NCI-H128 (cell line): ENCODE results near the gene DOLPP1.

Experiments used
- DNase-seq: peaks from one replicate; lab custom pipeline; 2025; ENCODE audit not compliant: unreplicated experiment; lab: John Stamatoyannopoulos, UW

DOLPP1 gene

GRCh38 chr9:129093602-129094386 lies 12.9 kb downstream of the DOLPP1 start:
- no peak for DNase-seq

DNA sequence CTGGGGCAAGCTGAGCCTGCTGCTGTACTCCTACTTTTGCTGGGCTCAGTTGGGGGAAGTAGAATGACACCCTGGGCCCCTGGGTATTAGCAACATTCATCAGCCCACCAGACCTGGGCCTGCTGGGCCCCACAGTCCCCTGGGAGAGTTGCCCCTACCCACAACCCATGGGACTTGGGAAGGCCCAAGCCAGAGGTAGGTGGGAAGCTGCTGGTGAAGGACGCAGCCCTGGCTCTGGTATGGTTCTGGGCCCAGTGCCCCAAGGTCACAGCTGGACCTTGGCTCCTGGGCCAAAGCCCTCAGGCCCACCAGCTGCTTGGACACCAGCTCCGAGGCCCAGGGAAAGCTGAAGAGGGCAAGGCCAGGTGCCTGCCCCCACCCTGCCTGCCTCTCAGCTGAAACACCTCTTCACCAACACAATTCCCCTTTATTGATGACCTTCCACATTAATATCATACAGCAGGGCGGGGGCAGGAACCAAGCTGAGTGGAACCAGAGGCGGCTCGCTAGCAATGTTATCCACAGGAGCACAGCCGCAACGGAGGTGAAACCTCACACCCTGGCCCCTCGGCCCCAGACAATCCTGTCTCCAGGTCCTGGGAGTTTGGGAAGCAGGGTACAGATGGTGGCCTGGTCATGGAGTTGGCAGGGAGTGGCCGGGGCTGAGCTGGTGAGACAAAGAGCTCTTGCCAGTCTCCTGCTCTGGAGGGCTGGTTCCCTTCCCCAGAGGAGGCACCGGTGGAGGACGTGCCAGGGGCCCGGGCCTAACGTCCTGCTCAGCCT lies 13.7 kb downstream of the DOLPP1 start:
- DNase-seq, result no peak

- DNase-seq, result no peak
Observed at GRCh38 chr9:129095170-129095667, 14.3 kb downstream of the DOLPP1 start.

GRCh38 chr9:129095908-129096307 lies 15.0 kb downstream of the DOLPP1 start:
- no peak for DNase-seq

DNA sequence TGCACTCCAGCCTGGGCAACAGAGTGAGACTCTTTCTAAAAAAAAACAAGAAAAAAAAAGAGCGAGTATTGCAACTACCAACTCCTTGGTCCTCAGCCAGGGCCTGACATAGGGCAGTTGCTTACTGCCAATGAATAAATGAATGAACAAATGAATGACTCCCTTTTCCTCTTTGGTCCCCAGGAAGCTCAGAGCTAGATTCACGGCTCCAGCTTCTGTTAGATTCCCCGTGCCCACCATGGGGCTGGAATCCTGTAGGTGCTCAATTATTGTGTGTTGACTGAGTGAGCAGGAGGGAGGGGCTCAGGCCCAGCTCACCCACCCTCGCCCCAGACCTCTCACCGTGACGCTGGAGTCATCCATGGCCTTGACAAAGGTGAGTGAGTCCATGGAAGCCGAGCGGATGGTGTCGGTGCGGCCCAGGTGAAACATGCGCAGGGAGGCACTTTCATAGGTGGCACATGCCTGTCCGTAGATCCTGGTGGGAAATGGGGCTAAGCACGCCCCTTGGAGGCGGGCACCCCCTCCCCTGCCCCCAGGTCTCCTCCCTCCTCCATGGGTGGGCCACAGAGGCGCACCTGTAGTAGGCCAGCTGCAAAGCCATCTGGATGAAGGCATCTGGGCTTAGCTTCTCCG lies 16.9 kb downstream of the DOLPP1 start:
- DNase-seq, result no peak

DNA sequence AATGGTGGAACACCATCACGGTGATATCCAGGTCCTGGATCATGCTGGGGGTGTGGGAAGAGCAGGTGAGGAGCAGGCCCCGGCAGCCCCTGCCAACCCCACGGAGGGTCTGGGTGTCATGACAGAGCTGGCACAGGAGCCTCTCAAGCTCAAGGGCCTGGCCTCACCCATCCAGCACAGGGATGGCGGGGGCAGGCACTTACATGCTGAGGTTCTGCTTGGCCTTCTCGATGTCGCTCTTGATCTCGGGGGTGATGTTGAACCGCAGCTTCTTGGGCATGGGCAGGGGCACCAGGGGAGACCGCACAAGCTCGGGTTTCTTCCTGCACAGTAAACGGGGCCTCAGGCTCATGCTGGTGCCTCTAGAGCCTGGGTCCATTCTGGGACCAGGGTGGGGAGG lies 17.4 kb downstream of the DOLPP1 start:
- no peak for DNase-seq

- DNase-seq, result no peak
Observed at GRCh38 chr9:129100383-129101169, 19.7 kb downstream of the DOLPP1 start.

DNA sequence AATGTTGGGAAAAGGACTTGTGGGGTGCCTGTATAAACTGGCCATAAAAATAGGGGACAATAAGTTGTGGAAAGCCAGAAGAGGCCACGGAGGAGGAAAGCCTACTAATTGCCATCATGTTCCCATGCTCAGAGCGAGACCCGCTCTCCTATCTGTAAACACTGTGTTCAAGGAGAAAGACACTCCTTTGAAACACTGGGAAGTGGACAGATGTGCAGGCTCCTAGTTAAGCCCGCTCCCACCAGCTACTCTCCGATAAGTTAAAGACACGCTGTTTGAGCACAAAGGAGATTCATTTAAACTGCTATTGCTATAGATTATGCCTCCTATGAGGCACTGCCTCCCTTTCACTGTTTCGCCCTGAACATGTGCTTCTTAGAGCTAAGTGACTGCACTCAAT lies 20.4 kb downstream of the DOLPP1 start:
- DNase-seq, result no peak

DNA sequence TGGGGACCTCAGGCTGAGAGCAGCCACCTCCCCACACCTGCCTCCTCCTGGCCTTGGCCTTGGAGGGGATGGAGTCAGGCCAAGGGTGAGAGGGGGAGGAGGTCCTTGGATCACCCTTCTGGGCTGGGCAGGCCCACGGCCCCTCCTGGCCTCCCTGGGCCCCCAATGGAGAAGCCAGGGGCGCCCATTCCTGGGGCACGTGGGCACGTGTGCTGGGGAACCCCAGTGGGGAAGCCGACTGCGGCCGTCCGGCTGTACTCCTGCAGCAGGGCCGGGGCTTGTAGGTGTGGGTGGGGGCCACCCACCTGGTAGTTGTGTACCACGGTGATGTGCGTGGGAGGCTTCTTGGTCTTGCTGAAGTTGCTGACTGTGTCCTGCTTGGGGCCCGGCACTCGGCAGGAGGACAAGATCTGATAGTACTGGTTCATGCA lies 21.2 kb downstream of the DOLPP1 start:
- DNase-seq, result no peak

GRCh38 chr9:129102791-129103594 lies 22.1 kb downstream of the DOLPP1 start:
- no peak for DNase-seq

GRCh38 chr9:129103595-129103965 lies 22.7 kb downstream of the DOLPP1 start:
- no peak for DNase-seq

DNA sequence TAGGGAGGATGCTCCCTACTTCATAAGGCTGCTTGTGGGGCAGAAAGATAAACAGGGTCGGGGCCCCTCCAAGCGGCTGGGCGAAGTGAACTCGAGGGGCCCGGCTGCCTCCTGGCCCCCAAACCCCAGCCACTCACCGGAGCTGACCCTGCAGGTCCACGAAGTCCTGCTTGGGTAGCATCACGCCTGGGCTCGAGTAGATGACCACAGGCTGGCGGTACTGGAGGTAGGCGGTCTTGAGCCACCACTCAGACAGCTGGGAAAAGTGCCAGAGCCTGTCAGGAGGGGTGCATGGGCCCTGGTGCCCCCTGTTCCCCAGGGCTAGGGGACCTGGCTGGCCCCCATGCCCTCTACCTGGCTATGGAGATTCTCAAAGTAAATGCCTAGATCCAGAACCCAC lies 23.1 kb downstream of the DOLPP1 start:
- no peak for DNase-seq

- no peak for DNase-seq
Observed at GRCh38 chr9:129105857-129106694, 25.2 kb downstream of the DOLPP1 start.

- no peak for DNase-seq
Observed at GRCh38 chr9:129107651-129108050, 26.7 kb downstream of the DOLPP1 start.

- DNase-seq, result no peak
Observed at GRCh38 chr9:129108083-129108804, 27.3 kb downstream of the DOLPP1 start.

DNA sequence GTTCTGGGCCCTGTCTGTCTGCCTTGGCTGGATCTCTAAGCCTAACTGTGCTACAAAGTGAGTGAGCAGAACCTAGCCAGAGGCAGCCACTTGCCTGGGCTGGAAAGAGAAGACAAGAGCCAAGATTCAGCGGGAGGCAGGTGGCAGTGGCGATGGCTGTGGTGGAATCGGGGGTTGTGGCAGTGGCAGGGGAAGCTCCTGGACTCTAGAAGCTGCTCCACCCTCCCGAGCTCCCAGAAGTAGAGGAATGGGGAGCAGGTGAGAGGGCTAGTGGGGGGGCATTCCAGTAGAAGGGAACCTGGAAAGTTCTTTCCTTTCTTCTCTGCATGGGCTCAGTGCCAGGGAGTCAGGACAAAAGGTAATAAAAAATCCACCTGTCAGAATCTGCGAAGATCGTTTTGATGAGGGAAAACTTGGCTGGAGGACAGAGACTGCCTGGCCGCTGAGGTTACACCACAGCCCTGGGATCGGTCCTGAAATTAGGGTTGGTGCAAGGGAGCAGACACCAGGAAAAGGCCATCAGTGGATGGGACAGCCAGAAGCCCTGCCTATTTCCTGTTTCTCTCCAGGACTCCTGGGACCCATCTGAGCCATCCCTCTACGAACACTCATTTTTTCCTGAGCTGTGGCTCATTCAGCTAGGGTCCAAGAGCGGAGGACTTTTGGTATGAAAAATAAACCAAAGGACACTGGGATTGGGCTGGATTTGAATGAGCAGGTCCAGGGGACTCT lies 28.1 kb downstream of the DOLPP1 start:
- no peak for DNase-seq

GRCh38 chr9:129109537-129109903 lies 28.6 kb downstream of the DOLPP1 start:
- DNase-seq, result no peak
